Panc1 (cell line): ENCODE data around the gene TERB2. TPM values are rescaled to one million over a fixed set of nuclear protein-coding genes. Genes with fewer than 3 reads are reported as not detected.
"Not testable (repeated sequence)": the region's sequence is repeated elsewhere in the genome, so short reads cannot be mapped to it uniquely, and the experiment has no call there.

ENCODE experiments used
- ATAC-seq: fragments of 200-7000 bp; cut with Tn5 transposase; 2 replicates; pipeline ENCODE4 v1.9.1; 2020; ENCODE audit warnings: mild to moderate bottlenecking, moderate library complexity
- BruUV-seq: library from RNA; stranded (reverse); fragments of 400-500 nt; replicated peaks from 2 replicates; lab custom pipeline; 2021; lab: Mats Ljungman, UMichigan
- CTCF ChIA-PET: fragments of 300-600 bp; sonication (Branson Sonifier 250); formaldehyde crosslinking; loops from one replicate; lab custom pipeline; 2022; ENCODE audit warnings: antibody characterized with exemption; lab: Charles Lee
- POLR2A ChIA-PET: fragments of 300-600 bp; sonication (Branson Sonifier 250); formaldehyde crosslinking; loops from one replicate; lab custom pipeline; 2022; ENCODE audit warnings: antibody characterized with exemption; lab: Charles Lee
- DNase-seq: peaks from one replicate; pipeline ENCODE4 v3.0.0-alpha.2; 2010; ENCODE audit warnings: low read depth, low spot score
- H3K27ac ChIP-seq: 2 replicates; pipeline ENCODE4 v1.5.1; 2011; ENCODE audit warnings: mild to moderate bottlenecking, low read length, inconsistent platforms
- H3K27me3 ChIP-seq: fragments of 200-500 bp; sonication (Bioruptor generic); 2 replicates; pipeline ENCODE4 v1.6.0; 2014; ENCODE audit warnings: low read length, inconsistent platforms; ENCODE audit not compliant: control insufficient read depth, insufficient read depth
- H3K36me3 ChIP-seq: fragments of 200-500 bp; sonication (Bioruptor generic); 2 replicates; pipeline ENCODE4 v1.5.1; 2014; ENCODE audit warnings: inconsistent platforms, mild to moderate bottlenecking, low read length, moderate library complexity; ENCODE audit not compliant: control insufficient read depth, insufficient read depth
- H3K4me1 ChIP-seq: 2 replicates; pipeline ENCODE4 v1.5.1; 2011; ENCODE audit warnings: inconsistent platforms, mild to moderate bottlenecking, low read length, moderate library complexity; ENCODE audit not compliant: control insufficient read depth, insufficient read depth
- H3K4me3 ChIP-seq, 2 experiments: 2 replicates each; pipeline ENCODE4 v1.5.1; 2011 to 2012; ENCODE audit warnings: low read depth in 2 of 2, low read length in 2 of 2, mild to moderate bottlenecking in 2 of 2, inconsistent platforms in 1 of 2, moderate library complexity in 1 of 2
- H3K9me3 ChIP-seq: fragments of 200-500 bp; sonication (Bioruptor generic); 2 replicates; pipeline ENCODE4 v1.5.1; 2014; ENCODE audit warnings: low read depth, mild to moderate bottlenecking, inconsistent platforms, low read length, moderate library complexity; ENCODE audit not compliant: control insufficient read depth, insufficient read depth
- in situ Hi-C: cut with HindIII; loops from 2 replicates; pipeline ENCODE4 v1.10.0; 2016; ENCODE audit warnings: low sequenced_read_pairs, low pct_unique_long_range_greater_than_20kb
- intact Hi-C: fragments of 100-400 bp; cut with micrococcal nuclease; formaldehyde crosslinking; loops from one replicate; pipeline ENCODE4 v1.10.0; 2022; ENCODE audit not compliant: unreplicated experiment
- total RNA-seq: library from RNA; stranded (reverse); gene quantifications from one replicate; pipeline ENCODE4 v1.2.1, GENCODE V29; 2021; ENCODE audit not compliant: unreplicated experiment

The TERB2 gene
- total RNA-seq, 1 experiment from 2014 or later = not detected

GRCh38 chr15:44977781-44978180, 21.3 kb downstream of the TERB2 start:
- in situ Hi-C loops, BruUV-seq, ATAC-seq, H3K27ac ChIP-seq, H3K36me3 ChIP-seq, H3K4me3 ChIP-seq, H3K27me3 ChIP-seq, H3K9me3 ChIP-seq, POLR2A ChIA-PET, H3K4me1 ChIP-seq, intact Hi-C loops, DNase-seq: not testable (repeated sequence)
- CTCF ChIA-PET = interaction anchor here (0.8 kb wide), 1 partner anchor 63 kb away, joined by 3 read pairs; no protein-coding TSS in a partner anchor

DNA sequence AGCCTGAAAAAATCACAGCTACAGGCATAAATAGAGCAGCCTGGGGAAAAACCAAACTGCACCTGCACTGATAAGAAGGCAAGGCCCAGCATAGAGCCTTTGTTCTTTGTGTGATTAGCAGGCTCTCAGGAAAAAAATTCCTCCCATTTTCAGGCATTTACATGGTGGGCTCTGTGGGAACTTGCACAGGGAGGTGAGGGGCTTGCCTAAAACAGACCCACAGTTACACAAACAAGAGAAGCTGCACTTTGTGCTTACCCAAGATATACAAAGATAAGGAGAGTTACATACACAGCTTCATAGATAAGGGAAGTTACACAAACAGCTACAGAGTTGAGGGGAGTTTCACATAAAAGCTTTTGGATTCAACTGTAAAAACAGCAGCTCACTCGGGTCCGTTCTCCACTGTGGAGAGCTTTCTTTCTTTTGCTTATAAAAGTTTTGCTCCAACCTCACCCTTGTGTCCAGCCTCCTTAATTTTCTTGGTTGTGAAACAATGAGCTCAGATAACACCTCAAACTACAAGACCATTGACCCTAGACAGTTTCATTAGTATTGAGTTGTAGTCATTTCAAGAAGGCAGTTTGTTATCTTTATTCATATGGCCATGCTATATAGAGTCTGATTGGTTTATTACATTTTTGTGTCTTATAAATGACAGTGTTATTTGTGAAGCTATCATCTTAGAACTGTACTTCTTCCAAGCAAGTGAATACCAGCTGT, 23.3 kb downstream of the TERB2 start:
- H3K36me3 ChIP-seq, H3K27me3 ChIP-seq, H3K4me1 ChIP-seq, in situ Hi-C loops, BruUV-seq, DNase-seq, POLR2A ChIA-PET, intact Hi-C loops, ATAC-seq, H3K9me3 ChIP-seq, H3K4me3 ChIP-seq, H3K27ac ChIP-seq, CTCF ChIA-PET: not testable (repeated sequence)

- POLR2A ChIA-PET, H3K9me3 ChIP-seq, H3K27me3 ChIP-seq, H3K27ac ChIP-seq, in situ Hi-C loops, ATAC-seq, intact Hi-C loops, H3K4me3 ChIP-seq, BruUV-seq, CTCF ChIA-PET, H3K36me3 ChIP-seq, H3K4me1 ChIP-seq, DNase-seq: not testable (repeated sequence)
Observed at GRCh38 chr15:44984144-44984543, 27.7 kb downstream of the TERB2 start.

DNA sequence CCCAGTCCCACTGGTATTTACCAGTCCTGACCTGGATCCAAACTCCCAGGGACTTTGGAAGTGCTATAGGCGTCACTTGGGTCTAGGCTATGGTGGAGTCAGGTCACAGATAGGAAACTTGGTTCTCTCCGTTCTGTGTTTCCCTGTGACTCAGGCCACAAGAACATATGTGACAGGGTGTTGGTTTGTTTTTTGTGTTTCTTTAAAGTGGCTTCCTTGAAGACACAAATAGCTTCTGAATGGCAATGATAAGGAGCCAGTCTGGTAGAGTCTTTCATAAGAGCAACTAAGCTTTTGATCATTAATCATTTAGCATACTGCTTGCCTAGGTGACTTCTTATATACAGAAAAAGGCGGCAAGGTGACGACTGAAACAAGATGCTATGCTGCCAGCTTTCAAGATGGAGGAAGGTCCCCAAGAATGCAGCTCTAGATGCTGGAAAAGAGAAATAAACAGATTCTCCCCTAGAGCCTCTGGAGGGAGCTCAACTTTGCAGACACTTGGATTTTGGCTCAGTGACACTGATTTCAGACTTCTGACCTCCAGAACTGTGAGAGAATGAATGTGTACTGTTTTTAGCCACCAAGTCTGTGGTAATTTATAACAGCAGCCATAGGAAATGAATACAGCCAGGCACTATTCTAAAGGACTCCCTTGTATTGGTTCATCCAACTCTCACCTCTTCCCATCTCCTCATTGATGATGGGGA, 30.0 kb downstream of the TERB2 start:
- BruUV-seq, POLR2A ChIA-PET, H3K9me3 ChIP-seq, H3K4me3 ChIP-seq, intact Hi-C loops, H3K4me1 ChIP-seq, ATAC-seq, H3K27ac ChIP-seq, CTCF ChIA-PET, H3K27me3 ChIP-seq, DNase-seq, in situ Hi-C loops, H3K36me3 ChIP-seq: not testable (repeated sequence)

DNA sequence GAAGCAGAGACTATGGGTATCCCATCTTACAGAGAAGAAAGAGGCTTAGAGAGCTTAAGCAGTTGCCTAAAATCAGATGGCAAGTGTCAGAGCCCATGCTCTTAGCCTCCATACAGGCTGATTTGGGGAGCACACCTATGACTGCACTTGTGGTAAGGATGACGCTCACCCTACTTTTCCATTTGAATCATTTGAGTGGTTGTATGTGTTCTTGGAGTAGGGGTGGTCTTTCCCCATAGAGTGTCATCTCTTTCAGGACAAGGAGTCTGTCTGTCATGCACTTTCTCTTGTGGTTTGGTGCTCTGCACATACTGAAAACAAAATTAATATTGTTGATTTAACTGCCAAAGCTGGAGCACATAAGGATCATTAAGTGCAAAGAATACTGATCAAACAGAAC, 31.2 kb downstream of the TERB2 start:
- POLR2A ChIA-PET, H3K4me1 ChIP-seq, H3K36me3 ChIP-seq, ATAC-seq, H3K9me3 ChIP-seq, DNase-seq, intact Hi-C loops, in situ Hi-C loops, BruUV-seq, H3K27ac ChIP-seq, H3K4me3 ChIP-seq, CTCF ChIA-PET, H3K27me3 ChIP-seq: not testable (repeated sequence)

DNA sequence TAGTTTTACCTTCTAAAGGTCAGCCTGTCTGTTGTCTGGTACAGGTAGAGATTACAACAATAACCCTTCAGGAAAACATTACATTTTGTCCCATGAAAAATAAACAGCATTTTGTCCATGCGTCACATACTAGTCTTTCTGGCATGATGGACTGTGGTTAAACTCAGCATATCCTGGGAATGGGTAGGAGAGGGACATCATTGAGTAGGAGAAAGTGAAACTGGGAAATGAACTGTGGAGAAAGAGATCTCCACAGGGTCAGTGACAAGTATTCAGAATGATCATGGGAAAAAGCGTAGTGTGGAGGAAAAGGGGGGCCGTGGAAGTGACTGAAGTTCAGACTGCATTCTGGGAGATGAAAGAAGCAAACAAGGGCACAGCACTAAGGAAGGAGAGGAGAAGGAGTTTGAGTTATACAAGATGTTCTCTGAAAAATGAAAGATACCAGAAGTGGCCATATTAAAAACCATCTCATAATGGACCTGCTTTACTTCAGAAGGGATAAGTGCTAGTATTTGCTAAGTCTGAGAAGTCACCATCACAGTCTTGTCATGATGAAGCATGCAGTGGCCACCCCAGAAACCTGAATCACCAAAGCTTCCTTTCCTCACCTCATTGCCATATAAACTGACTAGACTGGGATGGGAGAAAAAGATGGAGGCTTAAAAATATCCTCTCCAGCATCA, 31.8 kb downstream of the TERB2 start:
- intact Hi-C loops, H3K9me3 ChIP-seq, POLR2A ChIA-PET, ATAC-seq, H3K36me3 ChIP-seq, H3K27me3 ChIP-seq, H3K4me1 ChIP-seq, H3K4me3 ChIP-seq, DNase-seq, H3K27ac ChIP-seq, BruUV-seq, CTCF ChIA-PET, in situ Hi-C loops: not testable (repeated sequence)

DNA sequence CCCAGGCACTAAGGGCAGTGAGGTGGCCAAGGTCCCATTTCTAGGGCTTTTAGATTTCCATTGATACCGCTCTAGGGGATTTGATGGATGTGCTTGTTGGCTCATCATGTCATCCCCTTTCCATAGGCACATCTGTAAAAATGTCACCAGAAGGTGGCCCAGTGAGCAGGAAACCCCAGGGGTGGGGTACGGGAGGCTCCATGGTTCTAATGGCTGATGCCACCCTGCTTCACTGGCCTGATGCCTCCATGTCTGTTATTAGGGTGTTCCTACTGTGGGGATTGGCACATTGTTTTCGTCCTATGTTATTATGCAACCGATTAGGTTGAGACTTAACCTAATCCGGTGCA, 32.4 kb downstream of the TERB2 start:
- DNase-seq, BruUV-seq, CTCF ChIA-PET, H3K9me3 ChIP-seq, ATAC-seq, H3K27ac ChIP-seq, H3K27me3 ChIP-seq, H3K36me3 ChIP-seq, in situ Hi-C loops, intact Hi-C loops, H3K4me1 ChIP-seq, H3K4me3 ChIP-seq, POLR2A ChIA-PET: not testable (repeated sequence)
